AG09309 (cell line): ENCODE data around the gene ASCL5.

Experiments used
- DNase-seq: peaks from one replicate; pipeline ENCODE4 v3.0.0-alpha.2; 2010; ENCODE audit warnings: low read depth
- H3K4me3 ChIP-seq: 2 replicates; pipeline ENCODE4 v1.5.1; 2011; ENCODE audit warnings: mild to moderate bottlenecking, low read depth, low read length, moderate library complexity; ENCODE audit not compliant: control insufficient read depth
- CTCF ChIP-seq: IDR thresholded peaks from 2 replicates; pipeline ENCODE4 v1.5.1; 2011; ENCODE audit warnings: mild to moderate bottlenecking, low read depth, low read length, inconsistent platforms; ENCODE audit not compliant: insufficient read depth, control insufficient read depth; ENCODE audit errors: missing control alignments

ASCL5 gene

GRCh38 chr1:201103666-201104065 is 23.3 kb downstream of the ASCL5 start:
- no peak for DNase-seq
- TF ChIP-seq CTCF, result no peak
- H3K4me3 ChIP-seq, result no peak overlapping the region

- TF ChIP-seq CTCF, result no peak
- H3K4me3 ChIP-seq, result no peak overlapping the region
- DNase-seq, result no peak
These were observed 26.6 kb downstream of the ASCL5 start for GRCh38 chr1:201100169-201100930.

- TF ChIP-seq CTCF, result no peak
- no peak for DNase-seq
- no peak overlapping the region for H3K4me3 ChIP-seq
These were observed 27.8 kb downstream of the ASCL5 start for GRCh38 chr1:201098992-201099677.

GRCh38 chr1:201096977-201097856 is 29.8 kb downstream of the ASCL5 start:
- TF ChIP-seq CTCF, result no peak
- DNase-seq, result no peak
- H3K4me3 ChIP-seq, result no peak overlapping the region

- no peak for DNase-seq
- no peak for TF ChIP-seq CTCF
- no peak overlapping the region for H3K4me3 ChIP-seq
These were observed 30.9 kb downstream of the ASCL5 start for GRCh38 chr1:201096041-201096461.

- DNase-seq, result no peak
- H3K4me3 ChIP-seq, result no peak overlapping the region
- TF ChIP-seq CTCF, result no peak
These were observed 31.4 kb downstream of the ASCL5 start for GRCh38 chr1:201095581-201095980.
